CD4-positive, alpha-beta T cell treated with Interleukin-4 for 4 hours (primary cell): Measurements from ENCODE around the gene C1QB.

Experiments used
- DNase-seq: peaks from one replicate; pipeline ENCODE4 v3.0.0-alpha.2; 2020

C1QB gene, protein sequence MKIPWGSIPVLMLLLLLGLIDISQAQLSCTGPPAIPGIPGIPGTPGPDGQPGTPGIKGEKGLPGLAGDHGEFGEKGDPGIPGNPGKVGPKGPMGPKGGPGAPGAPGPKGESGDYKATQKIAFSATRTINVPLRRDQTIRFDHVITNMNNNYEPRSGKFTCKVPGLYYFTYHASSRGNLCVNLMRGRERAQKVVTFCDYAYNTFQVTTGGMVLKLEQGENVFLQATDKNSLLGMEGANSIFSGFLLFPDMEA

DNA sequence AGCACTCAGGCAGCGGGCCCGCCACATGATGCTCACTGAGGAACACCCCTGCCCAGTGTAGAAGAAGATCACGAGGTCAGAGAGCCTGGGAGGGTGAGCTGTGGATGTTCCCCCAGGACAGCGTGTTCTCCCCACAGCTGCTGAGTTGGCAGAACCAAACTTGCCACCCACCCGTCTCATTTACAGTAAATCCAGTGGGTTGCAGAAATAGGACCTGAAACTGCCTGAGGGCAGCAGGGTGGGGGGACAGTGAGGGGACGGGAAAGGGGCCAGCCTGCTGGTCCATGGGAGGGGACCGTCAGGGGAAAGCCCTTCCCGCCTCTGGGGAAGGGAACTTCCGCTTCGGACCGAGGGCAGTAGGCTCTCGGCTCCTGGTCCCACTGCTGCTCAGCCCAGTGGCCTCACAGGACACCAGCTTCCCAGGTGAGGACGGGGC is at the start of gene C1QB:
C1QB (plus strand) TSS at position 356 of the 436 bp plus-strand sequence. CDS start 6,227 bp downstream, outside the sequence.
- no peak for DNase-seq

DNA sequence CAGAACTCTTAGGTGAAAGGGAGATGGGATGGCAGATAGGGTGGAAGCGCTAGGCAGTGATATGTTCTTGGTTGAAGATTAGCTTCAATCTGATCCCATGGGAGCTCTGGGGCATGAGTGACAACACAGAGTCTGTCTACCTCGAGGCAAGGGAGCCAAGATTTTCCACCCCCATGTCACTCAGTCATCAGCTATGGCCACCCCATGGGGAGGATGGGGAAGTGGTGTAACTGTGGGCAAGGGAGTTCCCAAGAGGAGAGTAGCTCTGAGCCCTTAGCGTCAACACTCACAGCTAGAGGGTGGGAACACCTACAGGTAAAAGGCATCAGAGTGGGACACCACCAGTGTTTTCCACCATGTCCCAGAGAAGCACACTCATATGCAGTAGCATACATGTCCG is 46.9 kb upstream of the C1QB start:
- no peak for DNase-seq

DNA sequence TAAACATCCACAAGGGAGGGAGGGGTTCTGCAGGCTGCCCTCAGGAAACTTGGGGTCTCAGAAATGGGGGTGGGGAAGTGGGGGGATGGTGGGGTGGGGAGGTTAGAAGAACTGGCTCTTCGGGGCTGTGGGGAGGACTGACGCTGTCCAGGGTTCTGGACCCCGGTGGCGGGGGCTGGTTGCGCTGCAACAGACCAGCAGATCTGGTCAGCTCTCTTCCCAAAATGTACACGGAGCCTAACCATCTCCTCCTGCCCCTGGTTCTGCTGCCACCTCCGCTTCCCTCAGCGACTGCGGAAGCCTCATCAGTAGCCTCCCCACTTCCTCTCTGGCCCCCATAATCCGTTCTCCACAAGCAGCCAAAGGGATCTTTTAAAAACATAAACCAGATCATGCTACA is 45.9 kb upstream of the C1QB start:
- no peak for DNase-seq

GRCh38 chr1:22608361-22608760 is 44.7 kb upstream of the C1QB start:
- no peak for DNase-seq

DNA sequence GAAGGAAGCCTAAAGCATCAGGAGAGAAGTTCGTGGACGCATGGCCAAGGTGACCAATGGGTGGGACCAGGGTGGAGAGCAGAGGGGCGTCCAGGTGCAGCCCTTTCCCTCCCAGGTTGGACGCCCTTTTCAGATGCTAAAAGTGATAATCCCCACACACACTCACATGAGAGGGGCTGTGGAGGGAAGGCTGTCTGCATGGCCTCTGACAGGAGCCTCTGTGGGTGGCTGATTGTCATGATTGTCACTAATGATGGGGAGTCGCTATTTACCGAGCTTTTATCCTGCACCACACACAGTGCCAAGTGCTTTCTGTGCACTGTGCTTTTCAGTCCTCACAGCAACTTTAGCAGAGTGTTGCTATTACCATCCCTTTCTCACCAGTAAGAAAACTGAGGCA is 43.7 kb upstream of the C1QB start:
- no peak for DNase-seq

GRCh38 chr1:22611530-22611947 is 41.5 kb upstream of the C1QB start:
- no peak for DNase-seq

GRCh38 chr1:22612671-22613571 is 40.1 kb upstream of the C1QB start:
- no peak for DNase-seq

- no peak for DNase-seq
These were observed 39.5 kb upstream of the C1QB start for GRCh38 chr1:22613572-22613918.

DNA sequence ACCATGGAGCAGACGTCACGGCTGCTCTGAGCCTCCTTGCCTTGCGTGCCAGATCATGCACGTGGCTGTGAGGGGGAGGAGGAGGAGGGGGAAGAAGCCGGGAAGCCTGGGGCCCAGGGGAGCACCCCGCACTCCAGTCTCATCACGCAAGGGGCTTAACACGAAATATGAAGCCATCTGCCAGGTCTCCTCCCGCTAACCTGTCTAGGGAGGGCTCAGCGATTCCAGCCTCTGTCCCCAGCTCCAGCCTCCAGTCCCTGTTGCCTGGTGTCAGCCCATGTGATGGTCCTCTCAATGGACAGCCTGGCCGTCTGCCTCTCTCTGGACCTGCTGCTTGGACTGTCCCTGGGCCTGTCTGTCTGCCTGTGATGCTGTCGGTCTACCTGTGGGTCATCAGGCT is 39.1 kb upstream of the C1QB start:
- DNase-seq: no peak

- DNase-seq: no peak
These were observed 37.1 kb upstream of the C1QB start for GRCh38 chr1:22615886-22616285.

- no peak for DNase-seq
These were observed 36.5 kb upstream of the C1QB start for GRCh38 chr1:22616571-22616970.

- DNase-seq: no peak
These were observed 35.0 kb upstream of the C1QB start for GRCh38 chr1:22618056-22618455.

GRCh38 chr1:22619252-22619651 is 33.8 kb upstream of the C1QB start:
- no peak for DNase-seq

DNA sequence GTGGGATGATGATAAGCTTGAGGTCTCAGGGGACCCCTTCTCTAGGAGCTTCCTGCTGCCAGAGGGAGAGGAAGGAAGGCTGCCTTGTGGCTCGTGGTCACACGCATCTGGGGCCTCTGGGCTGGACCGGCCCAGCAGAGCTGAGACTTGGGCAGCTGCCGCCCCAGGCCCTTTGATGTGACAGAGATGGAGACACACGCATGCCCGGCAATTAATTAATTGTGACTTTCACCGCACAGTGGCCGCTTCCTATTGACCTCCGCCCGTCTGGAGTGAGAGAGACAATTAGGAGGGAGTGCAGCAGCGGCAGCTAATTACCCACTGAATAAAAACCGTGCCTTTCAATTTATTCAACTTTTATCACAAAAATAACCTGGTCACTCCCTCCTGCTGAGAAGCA is 33.2 kb upstream of the C1QB start:
- no peak for DNase-seq

GRCh38 chr1:22621761-22622160 is 31.3 kb upstream of the C1QB start:
- DNase-seq: no peak

GRCh38 chr1:22625262-22625925 is 27.6 kb upstream of the C1QB start:
- DNase-seq: no peak

- DNase-seq: no peak
These were observed 26.5 kb upstream of the C1QB start for GRCh38 chr1:22626237-22627157.

- no peak for DNase-seq
These were observed 25.7 kb upstream of the C1QB start for GRCh38 chr1:22627331-22627730.

DNA sequence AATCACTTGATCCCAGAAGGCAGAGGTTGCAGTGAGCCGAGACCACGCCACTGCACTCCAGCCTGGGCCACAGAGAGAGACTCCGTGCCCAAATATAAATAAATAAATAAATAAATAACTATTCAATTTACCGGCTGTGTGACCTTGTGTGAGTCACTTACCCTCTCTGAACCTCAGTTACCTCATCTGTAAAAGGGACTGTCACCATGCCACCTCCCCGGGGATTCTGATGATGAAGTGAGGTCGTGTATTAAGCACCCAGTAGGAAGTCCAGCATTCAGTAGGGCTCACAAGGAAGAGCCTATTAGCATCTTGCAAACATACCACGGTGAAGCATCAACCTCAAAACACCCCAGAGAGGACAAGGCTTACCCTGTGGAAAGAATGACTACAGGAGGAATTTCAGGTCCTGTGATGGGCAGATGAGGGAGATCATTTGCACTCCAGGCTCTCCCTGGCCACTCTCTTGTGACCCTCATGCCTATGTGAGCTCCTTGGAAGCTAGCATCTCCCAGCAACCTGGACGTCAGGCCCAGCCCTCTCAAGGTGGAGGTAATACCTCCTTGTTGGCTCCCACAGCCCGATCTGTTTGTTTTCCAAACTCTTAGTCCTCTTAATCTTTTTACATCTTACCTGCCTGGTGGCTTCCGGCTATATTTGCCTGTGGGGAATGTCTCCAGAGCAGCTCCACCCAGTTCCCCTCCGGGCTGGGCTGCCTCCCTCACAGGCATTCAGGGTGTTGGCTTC is 24.2 kb upstream of the C1QB start:
- DNase-seq: no peak

DNA sequence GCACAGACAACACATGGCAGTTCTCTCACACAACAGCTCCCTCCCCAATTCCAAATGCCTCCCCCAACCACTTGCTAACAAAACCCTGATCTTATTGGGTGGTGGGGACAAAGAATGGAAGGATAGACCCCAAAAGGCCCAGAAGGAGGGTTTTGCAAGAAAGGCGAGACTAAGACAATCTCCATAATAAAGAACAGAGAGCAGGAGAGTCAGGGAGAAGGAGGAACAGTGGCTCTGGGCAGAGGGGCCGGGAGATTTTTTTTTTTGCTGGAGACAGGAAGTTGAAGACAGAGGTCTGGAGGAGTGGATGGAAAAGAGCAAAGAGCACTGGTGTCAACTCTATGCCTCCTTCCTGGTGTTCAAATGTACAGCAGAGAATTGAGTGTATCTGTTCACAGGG is 23.1 kb upstream of the C1QB start:
- DNase-seq: no peak

- DNase-seq: no peak
These were observed 19.2 kb upstream of the C1QB start for GRCh38 chr1:22633697-22634463.
